GM21529 (cell line): ENCODE data around the gene SKA2.
"Not testable (repeated sequence)": the region's sequence is repeated elsewhere in the genome, so short reads cannot be mapped to it uniquely, and the experiment has no call there.

Experiments
- ATAC-seq: cut with Tn5 transposase; IDR thresholded peaks from one replicate; pipeline ENCODE4 v1.9.1; 2021; ENCODE audit not compliant: unreplicated experiment

SKA2 gene

DNA sequence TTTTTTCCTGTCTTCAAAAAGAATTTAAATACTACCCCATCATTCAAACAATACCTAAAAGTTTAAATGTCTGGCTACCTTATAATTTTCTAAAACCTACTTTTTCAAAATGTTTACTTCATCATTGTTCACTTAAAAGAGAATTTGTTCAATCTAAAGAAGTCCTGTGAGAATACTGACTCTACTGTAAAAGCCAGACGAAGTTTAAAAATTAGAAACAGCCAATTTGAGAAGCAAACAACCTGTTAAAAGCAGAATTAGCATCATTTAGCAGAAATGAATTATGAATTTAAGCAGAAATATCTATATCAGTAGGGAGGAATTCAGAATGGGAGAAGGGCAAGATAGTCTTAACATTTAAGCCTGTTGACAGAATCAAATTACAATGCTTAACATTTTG, 2.1 kb downstream of the SKA2 start:
- no peak for ATAC-seq

DNA sequence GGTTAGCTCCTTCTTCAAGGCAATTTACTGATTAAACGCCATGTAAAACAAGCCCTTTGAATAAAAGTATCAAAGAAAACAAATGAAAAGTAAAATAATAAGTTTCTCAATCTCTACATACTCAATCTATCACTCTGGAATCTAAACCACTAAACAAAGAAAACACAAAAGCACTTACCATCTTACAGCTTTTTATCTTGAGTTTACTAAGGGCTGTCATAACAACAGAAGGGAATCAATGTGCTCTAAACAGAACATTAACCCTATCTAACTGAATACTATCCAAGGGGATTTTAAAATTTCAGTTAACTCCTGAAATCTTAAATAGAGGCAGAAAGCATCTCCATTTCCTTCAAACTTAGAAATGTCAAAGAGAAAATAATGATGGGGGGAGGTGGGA, 3.4 kb downstream of the SKA2 start:
- no peak for ATAC-seq

- no peak for ATAC-seq
These were observed 4.0 kb downstream of the SKA2 start for GRCh38 chr17:59151006-59151405.

DNA sequence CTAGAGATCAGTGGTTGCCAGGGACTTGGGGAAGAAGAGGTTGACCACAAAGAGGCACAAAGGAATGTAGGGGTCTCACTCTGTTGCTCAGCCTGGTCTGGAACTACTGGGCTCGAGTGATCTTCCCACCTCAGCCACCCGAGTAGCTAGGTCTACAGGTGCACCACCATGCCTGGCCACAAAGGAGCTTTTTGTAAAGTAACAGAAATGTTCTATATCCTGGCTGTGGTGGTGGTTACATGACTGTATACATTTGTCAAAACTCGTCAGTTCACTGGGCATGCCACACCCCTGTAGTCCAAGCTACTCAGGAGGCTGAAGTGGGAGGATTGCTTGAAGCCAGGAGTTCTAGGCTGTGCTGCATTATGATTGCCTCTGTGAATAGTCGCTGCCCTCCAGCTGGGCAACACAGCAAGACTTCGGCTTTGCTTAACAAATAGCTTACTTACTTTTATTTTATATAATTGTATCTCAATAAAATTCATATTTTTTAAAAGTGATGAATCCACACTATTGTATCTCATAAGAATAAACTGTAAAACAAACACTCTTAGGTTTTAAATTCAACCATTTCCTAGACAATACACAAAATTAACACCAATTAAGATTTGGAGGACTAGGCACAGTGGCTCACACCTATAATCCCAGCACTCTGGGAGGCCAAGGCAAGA, 5.0 kb downstream of the SKA2 start:
- ATAC-seq = no peak

- ATAC-seq = no peak
These were observed 5.9 kb downstream of the SKA2 start for GRCh38 chr17:59149051-59149450.

DNA sequence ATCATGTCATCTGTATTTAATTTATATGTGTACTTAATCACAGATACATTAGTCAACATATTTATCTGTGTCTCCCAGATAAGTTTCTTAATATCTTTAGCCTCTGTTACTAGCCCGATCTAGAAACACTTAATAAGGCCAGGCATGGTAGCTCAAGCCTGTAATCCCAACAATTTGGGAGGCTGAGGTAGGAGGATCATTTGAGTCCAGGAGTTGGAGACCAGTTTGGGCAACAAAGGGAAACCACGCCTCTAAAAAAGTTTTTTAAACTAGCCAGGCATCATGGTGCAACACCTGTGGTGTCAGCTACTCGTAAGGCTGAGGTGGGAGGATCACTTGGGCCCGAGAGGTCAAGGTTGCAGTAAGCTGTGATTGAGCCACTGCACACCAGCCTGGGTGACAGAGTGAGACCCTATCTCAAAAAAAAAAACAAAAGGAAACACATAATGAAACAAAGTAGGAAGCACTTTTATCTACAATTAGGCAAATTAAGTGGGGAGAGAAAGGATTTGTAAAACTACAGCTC, 9.4 kb downstream of the SKA2 start:
- no peak for ATAC-seq

DNA sequence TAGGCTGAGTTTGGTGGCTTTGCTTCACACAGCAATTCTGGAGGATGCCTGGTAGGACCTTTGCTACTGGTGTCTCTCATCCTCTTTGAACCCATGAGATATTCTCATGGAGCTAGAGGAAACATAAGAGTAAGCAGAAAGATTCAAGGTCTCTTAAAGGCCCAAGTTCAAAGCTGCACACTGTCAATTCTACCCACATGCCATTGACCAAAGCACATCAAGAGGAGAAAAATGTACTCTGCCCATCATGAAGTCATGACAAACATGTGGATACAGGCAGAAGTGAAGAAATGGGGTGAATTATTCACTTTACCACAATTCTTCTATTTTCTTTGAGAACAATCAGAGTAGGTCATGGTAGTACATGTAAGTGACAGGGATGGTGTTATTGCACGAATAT, 13.1 kb downstream of the SKA2 start:
- no peak for ATAC-seq

- no peak for ATAC-seq
These were observed 15.0 kb downstream of the SKA2 start for GRCh38 chr17:59139939-59140338.

DNA sequence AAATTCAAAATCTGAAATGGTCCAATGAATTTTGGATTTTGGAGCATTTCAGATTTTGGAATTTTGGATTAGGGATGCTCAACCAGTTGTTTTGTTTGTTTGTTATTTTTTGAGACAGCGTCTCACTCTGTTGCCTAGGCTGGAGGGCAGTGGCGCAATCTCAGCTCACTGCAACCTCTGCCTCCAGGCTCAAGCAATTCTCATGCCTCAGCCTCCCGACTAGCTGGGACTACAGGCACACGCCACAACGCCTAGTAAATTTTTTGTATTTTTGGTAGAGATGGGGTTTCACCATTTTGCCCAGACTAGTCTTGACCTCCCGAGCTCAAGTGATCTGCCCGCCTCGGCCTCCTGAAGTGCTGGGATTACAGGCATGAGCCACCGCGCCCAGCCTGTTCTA, 16.6 kb downstream of the SKA2 start:
- not testable (repeated sequence) for ATAC-seq

DNA sequence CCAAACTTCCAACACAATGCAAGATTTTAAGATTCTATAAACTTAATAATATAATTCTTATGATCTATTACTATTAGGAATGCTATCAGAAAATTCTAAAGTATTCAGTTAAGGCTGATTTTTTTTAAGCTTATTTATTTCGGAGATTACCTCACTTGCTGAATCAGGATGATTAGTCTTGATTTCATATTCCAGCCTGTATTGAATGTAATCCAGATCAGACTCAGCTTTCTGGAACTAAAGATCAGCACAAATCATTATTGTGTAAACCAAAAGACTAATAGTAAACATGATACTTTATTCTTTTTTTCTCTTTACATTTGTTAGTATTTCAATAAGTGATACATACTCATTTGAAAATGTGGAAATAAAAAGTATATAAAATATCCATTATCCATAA, 23.9 kb downstream of the SKA2 start:
- no peak for ATAC-seq

- ATAC-seq = no peak
These were observed 25.2 kb downstream of the SKA2 start for GRCh38 chr17:59129814-59130213.

- ATAC-seq = no peak
These were observed 28.1 kb downstream of the SKA2 start for GRCh38 chr17:59126809-59127417.

- ATAC-seq = no peak
These were observed 30.3 kb downstream of the SKA2 start for GRCh38 chr17:59124665-59125064.

DNA sequence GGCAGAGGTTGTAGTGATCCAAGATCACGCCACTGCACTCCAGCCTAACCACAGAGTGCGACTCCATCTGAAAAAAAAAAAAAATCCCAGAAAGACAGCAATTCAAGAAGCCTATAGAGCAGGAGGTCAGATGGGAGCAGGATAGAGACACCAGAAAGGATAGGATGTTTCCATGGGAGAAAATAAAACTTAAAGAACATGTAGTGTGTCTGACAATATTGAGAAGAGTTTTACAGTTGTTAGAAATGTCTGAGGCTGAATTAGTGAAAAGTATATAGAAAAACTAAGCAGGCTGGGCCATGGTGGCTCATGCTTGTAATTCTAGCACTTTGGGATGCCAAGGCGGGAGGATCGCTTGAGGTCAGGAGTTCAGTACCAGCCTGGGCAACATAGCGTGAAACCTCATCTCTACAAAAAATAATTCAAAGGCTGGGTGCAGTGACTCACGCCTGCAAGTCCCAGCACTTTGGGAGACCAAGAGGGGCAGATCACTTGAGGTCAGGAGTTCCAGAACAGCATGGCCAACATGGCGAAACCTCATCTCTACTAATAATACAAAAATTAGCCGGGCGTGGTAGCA, 33.0 kb downstream of the SKA2 start:
- no peak for ATAC-seq

DNA sequence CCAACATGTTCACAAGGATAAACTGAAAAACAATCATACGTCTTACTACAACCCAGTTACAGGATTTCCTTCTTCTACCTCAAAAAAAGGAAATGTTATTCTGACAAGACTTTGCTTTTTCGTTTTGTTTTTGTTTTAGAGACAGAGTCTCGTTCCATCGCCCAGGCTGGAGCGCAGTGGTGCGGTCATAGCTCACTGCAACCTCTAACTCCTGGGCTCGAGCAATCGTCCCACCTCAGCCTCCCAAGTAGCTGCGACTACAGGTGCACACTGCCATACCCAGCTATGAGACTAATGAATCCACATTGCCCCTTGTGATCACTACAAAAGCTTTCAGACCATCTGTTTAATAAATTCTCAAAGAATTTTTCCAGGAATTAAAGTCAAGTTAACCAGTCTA, 39.5 kb downstream of the SKA2 start:
- ATAC-seq = no peak

- ATAC-seq = no peak
These were observed 43.4 kb downstream of the SKA2 start for GRCh38 chr17:59111539-59111938.

DNA sequence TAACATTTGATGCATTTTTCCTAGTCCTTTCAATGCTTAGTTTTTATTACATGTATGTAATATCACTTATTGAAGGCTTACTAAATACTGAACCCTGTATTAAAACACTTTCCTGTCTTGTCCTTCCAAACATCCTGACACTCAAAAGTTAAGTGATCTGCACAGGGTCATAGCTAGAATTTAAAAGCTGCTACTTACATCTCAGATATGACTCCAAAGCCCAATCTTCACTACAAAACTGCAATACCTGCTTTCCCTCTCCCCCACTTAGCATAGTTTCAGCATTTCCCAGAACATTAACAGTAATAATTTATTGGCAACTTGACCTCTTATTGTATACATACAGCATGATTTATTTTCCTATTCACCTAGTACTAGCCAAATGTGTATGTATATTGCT, 44.0 kb downstream of the SKA2 start:
- ATAC-seq = no peak

DNA sequence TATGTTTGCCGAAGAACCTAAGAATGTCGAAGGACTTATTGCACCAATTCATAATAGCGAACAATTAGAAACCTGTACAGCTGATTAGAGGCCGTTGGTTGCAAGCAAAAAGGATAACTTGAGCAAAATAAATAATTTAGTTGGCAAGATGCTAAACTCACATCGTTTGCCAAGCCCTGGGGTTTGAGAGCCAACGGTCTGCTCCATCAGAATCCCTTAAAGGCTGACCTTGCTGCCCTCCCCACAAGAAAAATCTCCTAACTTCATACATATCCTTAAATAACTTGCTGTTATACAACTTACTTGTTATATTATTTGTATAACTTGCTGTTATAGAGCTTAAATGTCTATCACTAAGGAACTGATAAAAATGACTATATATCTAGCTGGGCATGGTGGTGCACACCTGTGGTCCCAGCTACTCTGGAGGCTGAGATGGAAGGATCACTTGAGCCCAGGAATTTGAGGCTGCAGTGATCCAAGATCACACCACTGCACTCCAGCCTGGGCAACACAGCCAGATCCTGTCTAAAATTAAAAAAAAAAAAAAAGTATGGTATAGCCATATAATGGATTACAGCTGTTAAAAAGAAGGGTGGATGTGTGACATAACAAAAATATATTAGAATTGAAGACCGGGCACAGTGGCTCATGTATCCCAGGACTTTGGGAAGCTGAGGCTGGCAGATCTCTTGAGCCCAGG, 46.4 kb downstream of the SKA2 start:
- no peak for ATAC-seq

- ATAC-seq = no peak
These were observed 47.7 kb downstream of the SKA2 start for GRCh38 chr17:59107306-59107670.

DNA sequence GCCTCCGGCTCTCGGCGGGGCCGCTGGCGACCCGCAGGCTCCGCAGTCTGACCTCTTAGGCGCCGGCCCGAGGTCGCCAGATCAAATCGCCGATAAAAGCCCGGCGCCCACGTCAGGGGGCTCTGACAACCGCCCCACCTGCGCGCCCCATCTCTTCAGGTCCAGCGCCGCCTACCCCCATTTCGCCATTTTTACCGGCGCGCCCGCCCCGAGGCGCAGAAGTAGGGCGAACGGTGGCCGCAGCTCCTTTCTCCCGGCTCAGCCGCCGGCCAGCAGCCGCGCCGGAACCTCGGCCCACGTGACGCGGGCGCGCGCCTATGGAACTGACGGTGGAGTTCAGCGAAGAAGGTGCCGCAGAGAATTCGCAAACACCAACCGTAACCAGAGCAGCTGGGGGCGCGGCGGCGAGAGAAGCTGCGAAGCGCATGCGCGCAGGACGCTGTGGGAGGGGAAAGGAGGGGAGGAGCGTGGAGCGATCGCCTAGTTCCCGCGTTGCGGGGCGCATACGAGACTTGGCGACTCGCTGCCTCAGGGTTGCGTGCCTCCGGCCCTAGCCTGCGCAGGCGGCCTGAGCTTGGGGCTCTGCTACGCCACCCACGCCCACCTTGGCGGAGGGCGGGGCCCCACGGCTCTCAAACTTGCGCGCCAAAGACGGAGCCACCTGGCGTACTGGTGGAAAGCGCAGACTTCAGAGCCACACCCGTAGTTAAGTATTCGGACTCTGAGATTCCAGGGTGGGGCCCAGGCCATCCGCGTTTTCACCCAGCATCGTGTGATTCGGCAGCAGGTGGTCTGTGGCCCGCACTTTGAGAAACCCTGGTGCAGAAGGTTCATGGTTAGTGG, 48.3 kb downstream of the SKA2 start, which contains the start of gene TRIM37:
TSS of gene TRIM37 (minus strand) at position 418 of the 843 bp plus-strand sequence. CDS start 419 bp downstream, outside the sequence.
- peak; percentile 93 for ATAC-seq
